Measurements from ENCODE around the gene FAM47C.
"Not testable (repeated sequence)": the region's sequence is repeated elsewhere in the genome, so short reads cannot be mapped to it uniquely, and the experiment has no call there.

GRCh38 chrX:37034260-37034659 is 26.1 kb downstream of the FAM47C start:
- TF ChIP-seq ZFX (IDR thresholded peaks at IDR 0.05): not testable (repeated sequence)
- TF ChIP-seq, protein P1, sequence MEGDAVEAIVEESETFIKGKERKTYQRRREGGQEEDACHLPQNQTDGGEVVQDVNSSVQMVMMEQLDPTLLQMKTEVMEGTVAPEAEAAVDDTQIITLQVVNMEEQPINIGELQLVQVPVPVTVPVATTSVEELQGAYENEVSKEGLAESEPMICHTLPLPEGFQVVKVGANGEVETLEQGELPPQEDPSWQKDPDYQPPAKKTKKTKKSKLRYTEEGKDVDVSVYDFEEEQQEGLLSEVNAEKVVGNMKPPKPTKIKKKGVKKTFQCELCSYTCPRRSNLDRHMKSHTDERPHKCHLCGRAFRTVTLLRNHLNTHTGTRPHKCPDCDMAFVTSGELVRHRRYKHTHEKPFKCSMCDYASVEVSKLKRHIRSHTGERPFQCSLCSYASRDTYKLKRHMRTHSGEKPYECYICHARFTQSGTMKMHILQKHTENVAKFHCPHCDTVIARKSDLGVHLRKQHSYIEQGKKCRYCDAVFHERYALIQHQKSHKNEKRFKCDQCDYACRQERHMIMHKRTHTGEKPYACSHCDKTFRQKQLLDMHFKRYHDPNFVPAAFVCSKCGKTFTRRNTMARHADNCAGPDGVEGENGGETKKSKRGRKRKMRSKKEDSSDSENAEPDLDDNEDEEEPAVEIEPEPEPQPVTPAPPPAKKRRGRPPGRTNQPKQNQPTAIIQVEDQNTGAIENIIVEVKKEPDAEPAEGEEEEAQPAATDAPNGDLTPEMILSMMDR (conservative IDR thresholded peaks at IDR 0.05): not testable (repeated sequence)

Measured in C4-2B (cell line).